Thyroid gland (tissue), 4 donors: ENCODE measurements around the gene OPRM1. TPM values are rescaled to one million over a fixed set of nuclear protein-coding genes. Genes with fewer than 3 reads are reported as not detected.

Experiments
- DNase-seq, 2 donors: peaks; one replicate each; pipeline ENCODE4 v3.0.0-alpha.2; 2019
- H3K27ac ChIP-seq, 3 donors: fragments of 200-600 bp; sonication (generic); 1 replicate in 2 of 3; 2 replicates in 1 of 3; pipeline ENCODE4 v1.5.1; 2016 to 2019; ENCODE audit warnings: mild to moderate bottlenecking in 1 of 3, moderate library complexity in 1 of 3
- H3K27me3 ChIP-seq: fragments of 200-600 bp; sonication (generic); one replicate; pipeline ENCODE4 v1.5.1; 2019
- H3K36me3 ChIP-seq, 2 donors: fragments of 200-600 bp; sonication (generic); one replicate each; pipeline ENCODE4 v1.5.1; 2016 to 2019
- H3K4me1 ChIP-seq, 2 donors: fragments of 200-600 bp; sonication (generic); one replicate each; pipeline ENCODE4 v1.5.1; 2017 to 2019
- H3K4me3 ChIP-seq, 3 donors: fragments of 200-600 bp; sonication (generic); replicated peaks in 1 of 3; 1 replicate in 2 of 3; 2 replicates in 1 of 3; pipeline ENCODE4 v1.5.1; 2016; ENCODE audit warnings: mild to moderate bottlenecking in 1 of 3
- H3K9me3 ChIP-seq: fragments of 200-600 bp; sonication (generic); one replicate; pipeline ENCODE4 v1.5.1; 2017
- CTCF ChIP-seq, 6 experiments: fragments of 200-600 bp in 3 of 6; fragments of 450-650 bp in 3 of 6; sonication (generic) in 3 of 6; IDR thresholded peaks; one replicate each; pipeline ENCODE4 v1.5.1; 2016 to 2019; ENCODE audit warnings: antibody characterized with exemption in 6 of 6, mild to moderate bottlenecking in 2 of 6, inconsistent platforms in 1 of 6, moderate library complexity in 1 of 6
- POLR2A ChIP-seq, 2 donors: fragments of 450-650 bp; IDR thresholded peaks; one replicate each; pipeline ENCODE4 v1.6.1; 2017; ENCODE audit warnings: antibody characterized with exemption in 2 of 2, mild to moderate bottlenecking in 2 of 2, moderate library complexity in 1 of 2
- WGBS, 2 donors: methylation state at CpG; one replicate each; pipeline ENCODE4 v1.1.5; 2017; 5-methylcytosine and 5-hydroxymethylcytosine counted together
- intact Hi-C: fragments of 100-400 bp; cut with DNase I; formaldehyde crosslinking; loops from one replicate; pipeline ENCODE4 v1.15.1; 2023
- total RNA-seq, 4 donors: library from RNA; depleted of rRNA; stranded (reverse); fragments of >200 nt; gene quantifications; one replicate each; pipeline ENCODE4 v1.2.3, GENCODE V29; 2016

OPRM1 gene
- total RNA-seq, 4 donors from 2014 or later, result not detected

- 89 to 90% methylated on average over 2 to 3 of the region's 3 CpGs for WGBS, 2 donors
- intact Hi-C loops, result loop anchor here (10.0 kb wide), 1 partner anchor 107 kb away; no protein-coding TSS in a partner anchor
- Histone ChIP-seq H3K36me3 (no peaks in the 10 kb centered on the region), H3K9me3 (no peaks in the 10 kb centered on the region), H3K4me1 (peaks cover 0 to 5% of the 10 kb centered on the region in 2 donors), H3K4me3 (no peak overlapping the region), H3K27me3 (no peaks in the 10 kb centered on the region), H3K27ac (peak overlapping the region in 1 of 3 donors; percentile 28)
- TF ChIP-seq POLR2A (IDR thresholded peaks at IDR 0.05) (no peak), CTCF (IDR thresholded peaks at IDR 0.05) (no peak)
- DNase-seq, result no peak
Measured at GRCh38 chr6:154267508-154268106, 228.6 kb downstream of the OPRM1 start.

- no peaks in the 10 kb centered on the region for H3K9me3 ChIP-seq
- no peak for DNase-seq
- H3K36me3 ChIP-seq, result no peaks in the 10 kb centered on the region
- H3K4me1 ChIP-seq, result peaks cover 0 to 7% of the 10 kb centered on the region in 2 donors
- WGBS, 2 donors, result 89 to 94% methylated on average over 3 of the region's 3 CpGs
- H3K4me3 ChIP-seq, result no peak overlapping the region
- intact Hi-C loops, result loop anchor here (10.0 kb wide), 1 partner anchor 106 kb away; no protein-coding TSS in a partner anchor
- peak overlapping the region in 1 of 3 donors; percentile 28 for H3K27ac ChIP-seq
- H3K27me3 ChIP-seq, result no peaks in the 10 kb centered on the region
- TF ChIP-seq CTCF (IDR thresholded peaks at IDR 0.05), result no peak
- no peak for TF ChIP-seq POLR2A (IDR thresholded peaks at IDR 0.05)
Measured at GRCh38 chr6:154268486-154268885, 229.4 kb downstream of the OPRM1 start.

- Histone ChIP-seq H3K36me3 (no peaks in the 10 kb centered on the region), H3K27me3 (no peaks in the 10 kb centered on the region), H3K4me3 (no peak overlapping the region), H3K4me1 (peaks cover 9 to 17% of the 10 kb centered on the region in 2 donors), H3K27ac (no peak overlapping the region), H3K9me3 (no peaks in the 10 kb centered on the region)
- intact Hi-C loops, result no loop called here
- no peak for DNase-seq
- WGBS, 2 donors, result 86 to 91% methylated on average over 2 of the region's 2 CpGs
- TF ChIP-seq CTCF (IDR thresholded peaks at IDR 0.05), result no peak
- TF ChIP-seq POLR2A (IDR thresholded peaks at IDR 0.05), result no peak
Measured at GRCh38 chr6:154274168-154274567, 235.1 kb downstream of the OPRM1 start.

GRCh38 chr6:154276810-154277628 lies 238.0 kb downstream of the OPRM1 start:
- Histone ChIP-seq H3K27ac (peak overlapping the region in 1 of 3 donors; percentile 29), H3K27me3 (no peaks in the 10 kb centered on the region), H3K4me3 (no peak overlapping the region), H3K4me1 (peaks cover 9 to 17% of the 10 kb centered on the region in 2 donors), H3K36me3 (no peaks in the 10 kb centered on the region), H3K9me3 (no peaks in the 10 kb centered on the region)
- 50 to 59% methylated on average over 11 of the region's 11 CpGs for WGBS, 2 donors
- no peak for DNase-seq
- TF ChIP-seq CTCF (IDR thresholded peaks at IDR 0.05), result peak in 4 of 6 experiments; percentile 41 to 68 (median 58)
- TF ChIP-seq POLR2A (IDR thresholded peaks at IDR 0.05), result no peak
- intact Hi-C loops, result loop anchor here (5.0 kb wide), 1 partner anchor 120 kb away; no protein-coding TSS in a partner anchor

GRCh38 chr6:154277629-154278017 lies 238.6 kb downstream of the OPRM1 start:
- Histone ChIP-seq H3K27ac (peak overlapping the region in 2 of 3 donors; percentile 15 to 29), H3K4me1 (peaks cover 9 to 17% of the 10 kb centered on the region in 2 donors), H3K27me3 (no peaks in the 10 kb centered on the region), H3K36me3 (no peaks in the 10 kb centered on the region), H3K9me3 (no peaks in the 10 kb centered on the region), H3K4me3 (no peak overlapping the region)
- DNase-seq, result no peak
- 70 to 74% methylated on average over 7 of the region's 7 CpGs for WGBS, 2 donors
- intact Hi-C loops, result loop anchor here (5.0 kb wide), 1 partner anchor 120 kb away; no protein-coding TSS in a partner anchor
- TF ChIP-seq POLR2A (IDR thresholded peaks at IDR 0.05) (no peak), CTCF (IDR thresholded peaks at IDR 0.05) (no peak)
